Lung (tissue), 12 donors: ENCODE results near the gene HSD11B1L. TPM values are rescaled to one million over a fixed set of nuclear protein-coding genes. Genes with fewer than 3 reads are reported as not detected.

Source experiments
- ATAC-seq: fragments of 200-7000 bp; cut with Tn5 transposase; one replicate; pipeline ENCODE4 v1.9.1; 2020; ENCODE audit warnings: moderate number of reproducible peaks; ENCODE audit not compliant: insufficient read depth, low FRiP score
- DNase-seq, 3 donors: peaks; one replicate each; pipeline ENCODE4 v3.0.0-alpha.2; 2013 to 2017
- H3K27ac ChIP-seq, 2 donors: one replicate each; pipeline ENCODE4 v1.5.1; 2013; ENCODE audit warnings: mild to moderate bottlenecking in 2 of 2, moderate library complexity in 2 of 2, control low read depth in 1 of 2, inconsistent platforms in 1 of 2, low read depth in 1 of 2, low read length in 1 of 2
- H3K27me3 ChIP-seq, 3 donors: one replicate each; pipeline ENCODE4 v1.5.1; 2013; ENCODE audit warnings: low read length in 2 of 3; ENCODE audit not compliant: control insufficient read depth in 3 of 3, insufficient read depth in 3 of 3
- H3K36me3 ChIP-seq, 4 donors: one replicate each; pipeline ENCODE4 v1.5.1; 2013; ENCODE audit warnings: low read length in 4 of 4, mild to moderate bottlenecking in 1 of 4, moderate library complexity in 1 of 4; ENCODE audit not compliant: control insufficient read depth in 4 of 4, insufficient read depth in 4 of 4
- H3K4me1 ChIP-seq, 5 donors: one replicate each; pipeline ENCODE4 v1.5.1; 2013; ENCODE audit warnings: low read length in 5 of 5, mild to moderate bottlenecking in 2 of 5, moderate library complexity in 1 of 5; ENCODE audit not compliant: control insufficient read depth in 5 of 5, insufficient read depth in 5 of 5
- H3K4me3 ChIP-seq: one replicate; pipeline ENCODE4 v1.5.1; 2013; ENCODE audit warnings: mild to moderate bottlenecking, control low read depth, moderate library complexity
- H3K9ac ChIP-seq, 2 donors: one replicate each; pipeline ENCODE4 v1.5.1; 2013; ENCODE audit warnings: low read length in 2 of 2, control low read depth in 1 of 2; ENCODE audit not compliant: insufficient read depth in 1 of 2
- H3K9me3 ChIP-seq, 4 donors: one replicate each; pipeline ENCODE4 v1.5.1; 2013; ENCODE audit warnings: low read length in 3 of 4, mild to moderate bottlenecking in 1 of 4, moderate library complexity in 1 of 4; ENCODE audit not compliant: control insufficient read depth in 4 of 4, insufficient read depth in 3 of 4
- CTCF ChIP-seq: IDR thresholded peaks from 2 replicates; pipeline ENCODE4 v1.5.1; 2012; ENCODE audit warnings: mild to moderate bottlenecking; ENCODE audit errors: control extremely low read depth, extremely low read depth
- WGBS, 2 donors: extraction: QIAGEN DNeasy Blood & Tissue Kit; methylation state at CpG; one replicate each; pipeline ENCODE4 v1.1.7; 2013; 5-methylcytosine and 5-hydroxymethylcytosine counted together
- polyA plus RNA-seq, 2 donors: library from polyadenylated mRNA; stranded (reverse); fragments of 200-250 nt; gene quantifications; one replicate each; pipeline ENCODE4 v1.2.1, GENCODE V29; 2013
- total RNA-seq, 2 donors: library from RNA; depleted of rRNA in 1 of 2; stranded (reverse); fragments of >200 nt in 1 of 2; gene quantifications; one replicate each; pipeline ENCODE4 v1.2.1, GENCODE V29; 2014 to 2021
- donor health status: control.
- donor health status: control.
- donor health status: Bipolar disorder and iron deficiency.
- donor health status: healthy.
- donor health status: DM: yes; HTN: yes; CAD: no.

The HSD11B1L gene
- total and polyA plus RNA-seq, 4 donors: 7.5 to 12.2 (median 9.2) TPM

DNA sequence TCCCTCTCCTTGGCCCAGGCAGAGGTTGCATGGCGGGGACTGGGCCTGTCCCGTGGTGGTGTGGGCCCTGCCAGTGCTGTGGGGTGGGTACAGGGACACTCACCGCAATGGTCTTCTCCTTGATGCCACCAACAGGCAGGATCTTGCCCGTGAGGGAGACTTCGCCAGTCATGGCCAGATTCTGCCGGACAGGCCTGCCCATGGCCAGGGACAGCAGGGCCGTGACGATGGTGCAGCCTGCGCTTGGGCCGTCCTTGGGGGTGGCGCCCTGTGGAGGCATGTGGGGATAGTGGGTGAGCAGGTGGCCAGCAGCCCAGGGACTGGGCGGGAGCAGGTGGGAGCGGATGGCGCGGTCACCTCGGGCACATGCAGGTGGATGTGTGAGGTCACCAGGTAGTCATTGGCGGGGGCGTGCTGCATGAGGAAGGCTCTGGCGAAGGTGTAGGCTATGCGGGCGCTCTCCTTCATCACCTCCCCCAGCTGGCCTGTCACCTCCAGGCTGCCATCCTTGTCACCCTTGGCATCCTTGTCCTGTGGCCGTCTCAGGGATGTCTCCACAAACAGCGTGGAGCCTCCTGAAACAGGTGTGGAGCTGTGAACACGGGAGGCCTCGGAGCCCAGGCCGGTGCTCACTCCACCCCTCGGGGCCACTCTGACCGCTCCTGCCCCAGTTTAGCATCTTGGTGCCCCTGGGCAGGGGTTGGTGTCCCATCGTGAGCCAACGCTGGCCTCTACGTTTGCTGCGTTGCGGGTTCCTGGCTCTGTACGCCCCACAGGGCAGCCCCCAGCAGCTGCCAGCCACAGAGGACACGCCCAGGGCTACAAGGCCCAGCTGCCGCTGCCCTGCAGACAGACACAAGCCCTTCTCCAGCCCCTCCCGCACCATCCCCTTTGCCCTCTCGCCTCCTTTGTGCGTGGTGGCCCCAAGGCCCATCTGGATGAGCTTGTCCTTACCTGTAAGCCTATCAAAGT is 12.7 kb downstream of the HSD11B1L start:
- Histone ChIP-seq H3K27ac (no peak overlapping the region), H3K36me3 (peaks cover 5 to 68% (median 28%) of the 10 kb centered on the region in 4 donors), H3K9ac (no peak overlapping the region), H3K4me1 (peaks cover 0 to 12% (median 3%) of the 10 kb centered on the region in 5 donors), H3K4me3 (no peak overlapping the region), H3K27me3 (no peaks in the 10 kb centered on the region), H3K9me3 (no peaks in the 10 kb centered on the region)
- DNase-seq: no peak
- 87 to 90% methylated on average over 39 of the region's 39 CpGs for WGBS, 2 donors
- no peak for TF ChIP-seq CTCF
- ATAC-seq: no peak

GRCh38 chr19:5694167-5694955 is 13.5 kb downstream of the HSD11B1L start:
- Histone ChIP-seq H3K4me3 (no peak overlapping the region), H3K27ac (no peak overlapping the region), H3K27me3 (no peaks in the 10 kb centered on the region), H3K9ac (no peak overlapping the region), H3K4me1 (peaks cover 0 to 12% (median 3%) of the 10 kb centered on the region in 5 donors), H3K36me3 (peaks cover 8 to 77% (median 31%) of the 10 kb centered on the region in 4 donors), H3K9me3 (no peaks in the 10 kb centered on the region)
- 92 to 93% methylated on average over 45 of the region's 45 CpGs for WGBS, 2 donors
- ATAC-seq (no peak), DNase-seq (no peak)
- no peak for TF ChIP-seq CTCF

- TF ChIP-seq CTCF: no peak
- DNase-seq: no peak
- no peak for ATAC-seq
- Histone ChIP-seq H3K4me3 (no peak overlapping the region), H3K4me1 (peaks cover 0 to 12% (median 3%) of the 10 kb centered on the region in 5 donors), H3K9me3 (no peaks in the 10 kb centered on the region), H3K36me3 (peaks cover 8 to 77% (median 31%) of the 10 kb centered on the region in 4 donors), H3K27me3 (no peaks in the 10 kb centered on the region), H3K9ac (no peak overlapping the region), H3K27ac (no peak overlapping the region)
- 89 to 95% methylated on average over 8 of the region's 8 CpGs for WGBS, 2 donors
Observed at GRCh38 chr19:5694956-5695648, 14.3 kb downstream of the HSD11B1L start.
